GM21737 (cell line): Measurements from ENCODE around the gene LUZP1.

Experiments
- ATAC-seq: cut with Tn5 transposase; IDR thresholded peaks from one replicate; pipeline ENCODE4 v1.9.1; 2021; ENCODE audit warnings: mild to moderate bottlenecking, moderate library complexity; ENCODE audit not compliant: unreplicated experiment

LUZP1 gene

GRCh38 chr1:23156940-23157339 is 11.7 kb downstream of the LUZP1 start:
- no peak for ATAC-seq

- ATAC-seq, result no peak
These were observed 15.5 kb downstream of the LUZP1 start for GRCh38 chr1:23152966-23153684.

- no peak for ATAC-seq
These were observed 17.9 kb downstream of the LUZP1 start for GRCh38 chr1:23150742-23151141.

DNA sequence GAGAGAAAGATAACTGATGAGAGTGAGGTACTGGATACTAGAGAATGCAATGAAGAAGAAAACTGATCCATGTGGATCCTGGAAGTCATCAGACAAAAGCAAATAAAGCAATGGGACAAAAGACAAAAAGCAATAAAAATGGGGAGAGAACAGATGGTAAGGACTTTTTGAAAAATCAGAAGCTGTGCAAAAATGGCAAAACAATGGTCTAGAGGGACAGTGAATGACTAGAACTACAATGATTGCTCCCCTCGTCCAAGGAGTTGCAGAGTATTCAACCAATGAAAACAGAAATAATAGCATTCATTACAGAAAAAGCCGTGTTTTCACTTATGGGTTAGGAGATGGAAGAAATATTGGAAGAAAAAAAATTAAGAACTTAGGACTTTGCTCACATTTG is 18.5 kb downstream of the LUZP1 start:
- ATAC-seq, result no peak

DNA sequence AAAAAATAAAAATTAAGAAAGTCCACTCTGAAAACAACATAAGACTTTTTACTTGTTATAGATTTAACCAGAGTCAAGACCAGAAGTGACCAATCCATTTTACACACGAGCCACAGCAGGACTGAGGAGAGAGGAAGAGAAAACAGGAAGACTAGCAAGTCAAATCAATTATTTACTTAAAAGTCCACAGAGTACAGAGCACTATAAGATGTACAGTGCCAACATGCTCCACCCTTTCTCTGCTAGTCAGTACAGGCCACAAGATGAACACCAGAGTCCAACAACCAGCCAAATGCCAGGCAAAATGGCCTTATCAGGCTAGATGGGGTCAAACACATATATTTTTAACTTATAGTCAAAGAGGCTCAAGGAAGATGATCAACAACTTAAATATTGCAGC is 19.5 kb downstream of the LUZP1 start:
- ATAC-seq, result no peak

- ATAC-seq, result no peak
These were observed 20.6 kb downstream of the LUZP1 start for GRCh38 chr1:23148084-23148483.

- no peak for ATAC-seq
These were observed 27.6 kb downstream of the LUZP1 start for GRCh38 chr1:23140940-23141596.

DNA sequence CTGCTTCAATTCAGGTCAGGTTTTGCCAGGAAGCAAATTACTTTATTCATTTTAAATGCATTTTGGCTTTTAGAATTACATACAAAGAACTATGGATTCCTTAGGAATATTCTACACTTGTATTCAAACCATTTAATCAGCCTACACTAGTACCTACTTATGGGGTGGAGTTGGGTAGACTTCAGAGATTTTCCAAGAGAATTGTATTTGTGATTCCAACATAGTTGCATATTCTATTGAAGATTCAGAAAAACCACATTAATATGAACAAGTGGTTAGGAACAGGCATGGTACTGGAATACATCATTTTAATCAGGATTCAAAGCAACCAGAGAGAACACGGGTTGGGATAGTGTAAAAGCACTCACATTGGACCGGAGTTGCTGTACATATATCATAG is 33.4 kb downstream of the LUZP1 start:
- no peak for ATAC-seq

DNA sequence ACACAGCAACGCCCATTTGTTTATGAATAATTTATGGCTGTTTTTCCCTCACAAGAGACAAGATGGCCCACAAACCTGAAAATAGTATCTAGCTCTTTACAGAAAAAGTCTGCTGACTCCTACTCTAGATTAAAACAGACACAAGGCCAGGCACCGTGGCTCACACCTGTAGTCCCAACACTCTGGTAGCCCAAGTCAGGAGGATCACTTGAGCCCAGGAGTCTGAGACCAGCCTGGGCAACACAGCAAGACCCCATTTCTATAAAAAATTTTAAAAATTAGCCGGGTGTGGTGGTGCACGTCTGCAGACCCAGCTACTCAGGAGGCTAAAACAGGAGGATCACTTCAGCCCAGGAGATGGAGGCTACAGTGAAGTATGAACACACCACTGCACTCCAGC is 34.6 kb downstream of the LUZP1 start:
- ATAC-seq, result no peak

DNA sequence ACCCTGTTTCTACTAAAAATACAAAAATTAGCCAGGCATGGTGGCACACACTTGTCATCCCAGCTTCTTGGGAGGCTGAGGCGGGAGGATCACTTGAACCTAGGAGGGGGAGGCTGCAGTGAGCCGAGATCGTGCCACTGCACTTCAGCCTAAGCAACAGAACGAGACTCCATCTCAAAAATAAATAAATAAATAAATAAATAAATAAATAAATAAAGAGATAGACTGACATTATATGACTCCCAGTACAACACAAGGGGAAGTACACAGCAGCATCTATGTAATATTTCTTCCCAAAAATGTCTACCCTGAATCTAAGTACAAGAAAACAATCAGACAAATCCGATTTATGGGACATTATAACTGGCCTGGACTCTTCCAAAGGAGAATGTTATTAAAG is 35.1 kb downstream of the LUZP1 start:
- no peak for ATAC-seq

- no peak for ATAC-seq
These were observed 36.6 kb downstream of the LUZP1 start for GRCh38 chr1:23132033-23132432.

DNA sequence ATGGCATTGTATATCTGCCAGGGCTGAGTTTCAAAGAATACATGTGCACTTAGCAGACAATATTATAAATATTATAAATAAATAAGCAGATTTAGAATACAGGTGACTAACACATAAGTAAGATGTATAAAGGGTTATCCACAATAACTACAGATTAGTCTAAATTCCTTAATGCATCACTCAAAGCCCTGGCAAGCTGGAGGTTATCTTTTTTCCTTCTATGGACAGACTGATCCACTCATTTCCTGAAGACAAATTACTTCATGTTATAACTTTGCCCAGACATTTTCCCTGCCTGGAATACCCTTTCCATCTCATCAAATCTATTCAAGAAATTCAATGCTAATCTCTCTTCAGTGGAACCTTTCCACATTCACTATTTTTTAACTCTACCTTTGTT is 38.8 kb downstream of the LUZP1 start:
- no peak for ATAC-seq

- no peak for ATAC-seq
These were observed 41.9 kb downstream of the LUZP1 start for GRCh38 chr1:23126801-23127200.

GRCh38 chr1:23126200-23126599 is 42.5 kb downstream of the LUZP1 start:
- ATAC-seq, result no peak

GRCh38 chr1:23125489-23125888 is 43.2 kb downstream of the LUZP1 start:
- ATAC-seq, result no peak

DNA sequence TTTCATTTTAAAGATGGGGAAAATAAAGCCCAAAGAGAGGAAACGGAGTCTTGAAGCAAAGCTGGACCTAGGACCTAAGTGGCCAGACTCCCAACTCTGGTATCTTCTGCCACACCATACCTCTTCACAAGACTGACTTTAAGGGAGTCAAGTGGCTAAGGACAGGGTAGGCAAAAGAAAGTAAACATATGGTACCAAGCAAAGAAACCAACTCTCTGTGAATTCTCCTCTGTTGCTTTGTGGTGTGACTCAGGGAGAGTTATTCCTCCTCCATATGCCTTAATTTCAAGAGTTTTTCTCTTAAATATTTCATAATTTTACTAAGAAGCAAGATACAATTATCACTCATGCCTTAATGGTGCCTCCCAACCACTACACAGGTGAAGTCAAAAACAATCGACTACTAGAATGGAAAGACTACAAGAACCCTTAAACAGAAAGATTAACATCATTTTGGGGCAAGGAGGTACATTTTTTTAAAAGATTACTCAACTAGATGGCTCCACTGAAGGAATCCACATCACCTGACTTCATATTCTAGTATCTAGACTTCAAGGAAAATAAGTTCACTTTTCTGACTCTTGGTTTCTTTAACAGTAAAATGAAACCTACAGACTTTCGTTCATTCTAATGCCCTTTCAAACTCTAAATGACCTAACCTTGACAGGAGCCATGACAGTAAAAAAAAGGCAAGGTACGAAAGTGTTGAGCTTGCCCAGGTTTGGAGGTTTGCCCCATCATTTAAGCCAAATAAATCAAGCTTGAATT is 44.2 kb downstream of the LUZP1 start:
- ATAC-seq, result no peak

- no peak for ATAC-seq
These were observed 45.1 kb downstream of the LUZP1 start for GRCh38 chr1:23123528-23123927.

DNA sequence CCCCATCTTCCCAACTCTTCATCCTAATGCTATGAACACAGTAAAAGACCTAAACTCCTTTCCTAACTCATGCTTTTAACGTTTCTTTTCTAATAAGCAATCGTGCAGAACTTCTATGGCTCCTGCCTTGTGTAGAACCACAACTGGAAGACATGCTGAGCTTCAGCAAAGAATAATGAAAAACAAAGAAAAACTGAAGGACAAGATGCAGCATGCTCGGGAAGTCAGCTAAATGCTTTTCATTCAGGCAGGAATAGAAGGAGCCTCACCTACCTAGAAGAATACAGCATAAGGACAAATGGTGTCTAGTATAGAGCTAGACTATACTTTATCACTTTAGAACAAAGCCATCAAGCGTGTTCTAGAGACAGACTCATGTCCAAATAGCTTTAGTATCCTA is 45.9 kb downstream of the LUZP1 start:
- no peak for ATAC-seq

DNA sequence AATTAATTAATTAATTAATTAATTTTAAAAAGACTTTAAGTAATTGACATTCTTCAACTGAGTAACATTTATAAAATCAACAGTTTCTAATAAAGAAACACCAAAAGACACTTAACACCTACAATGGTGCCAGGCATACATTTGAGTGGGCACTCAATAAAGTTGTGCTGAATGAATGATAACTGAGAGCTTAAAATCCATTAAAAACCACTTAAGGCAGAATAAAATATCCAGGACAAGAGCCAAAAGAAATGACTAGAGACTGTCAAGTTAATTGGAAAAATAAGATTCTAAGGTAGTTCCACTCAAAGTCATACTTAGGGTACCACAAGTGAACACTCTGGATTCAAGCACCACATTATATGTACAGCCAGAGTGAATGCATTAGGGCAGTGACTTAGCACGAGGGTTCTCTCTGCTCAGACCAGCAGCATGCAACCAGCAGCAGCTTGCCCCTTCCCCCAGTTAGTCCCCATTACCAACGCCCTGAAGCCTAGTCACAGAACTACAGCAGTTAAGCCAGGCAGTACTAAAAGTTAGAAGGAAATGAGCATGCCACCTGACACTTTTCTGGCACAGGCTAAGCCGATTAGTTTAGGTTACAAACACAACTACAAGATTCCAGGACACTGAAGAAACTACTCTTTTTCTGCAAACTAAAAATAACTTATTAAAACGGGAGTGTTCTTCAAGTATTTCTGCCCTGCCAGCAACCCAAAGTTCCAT is 46.5 kb downstream of the LUZP1 start:
- ATAC-seq, result no peak

DNA sequence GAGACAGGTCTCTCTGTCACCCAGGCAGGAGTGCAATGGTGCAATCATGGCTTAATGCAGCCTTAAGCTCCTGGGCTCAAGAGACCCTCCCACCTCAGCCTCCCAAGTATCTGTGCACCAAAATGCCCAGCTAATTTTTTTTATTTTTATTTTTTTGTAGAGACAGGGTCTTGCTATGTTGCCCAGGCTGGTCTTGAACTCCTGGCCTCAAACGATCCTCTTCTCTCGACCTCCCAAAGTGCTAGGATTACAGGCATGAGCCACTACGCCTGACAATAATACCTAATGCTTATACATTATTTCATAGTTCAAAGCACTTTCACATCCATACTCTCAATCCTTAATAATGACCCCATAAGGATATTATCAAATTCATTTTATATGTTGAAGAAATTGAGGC is 48.3 kb downstream of the LUZP1 start:
- no peak for ATAC-seq
